SK-N-MC (cell line): Measurements from ENCODE around the gene BABAM2.

Experiments used
- EZH2 ChIP-seq: fragments of 200-600 bp; sonication (generic); IDR thresholded peaks from one replicate; pipeline ENCODE4 v1.6.1; 2017; ENCODE audit warnings: antibody characterized with exemption
- FOXP2 ChIP-seq: optimal IDR thresholded peaks from 2 replicates; pipeline ENCODE3; 2011; ENCODE audit warnings: mild to moderate bottlenecking, moderate library complexity; ENCODE audit not compliant: insufficient read depth; ENCODE audit errors: extremely low read length, control extremely low read depth
- POLR2AphosphoS5 ChIP-seq: IDR thresholded peaks from 2 replicates; pipeline ENCODE4 v1.6.1; 2012; ENCODE audit warnings: mild to moderate bottlenecking, low read depth, low read length, borderline replicate concordance

DNA sequence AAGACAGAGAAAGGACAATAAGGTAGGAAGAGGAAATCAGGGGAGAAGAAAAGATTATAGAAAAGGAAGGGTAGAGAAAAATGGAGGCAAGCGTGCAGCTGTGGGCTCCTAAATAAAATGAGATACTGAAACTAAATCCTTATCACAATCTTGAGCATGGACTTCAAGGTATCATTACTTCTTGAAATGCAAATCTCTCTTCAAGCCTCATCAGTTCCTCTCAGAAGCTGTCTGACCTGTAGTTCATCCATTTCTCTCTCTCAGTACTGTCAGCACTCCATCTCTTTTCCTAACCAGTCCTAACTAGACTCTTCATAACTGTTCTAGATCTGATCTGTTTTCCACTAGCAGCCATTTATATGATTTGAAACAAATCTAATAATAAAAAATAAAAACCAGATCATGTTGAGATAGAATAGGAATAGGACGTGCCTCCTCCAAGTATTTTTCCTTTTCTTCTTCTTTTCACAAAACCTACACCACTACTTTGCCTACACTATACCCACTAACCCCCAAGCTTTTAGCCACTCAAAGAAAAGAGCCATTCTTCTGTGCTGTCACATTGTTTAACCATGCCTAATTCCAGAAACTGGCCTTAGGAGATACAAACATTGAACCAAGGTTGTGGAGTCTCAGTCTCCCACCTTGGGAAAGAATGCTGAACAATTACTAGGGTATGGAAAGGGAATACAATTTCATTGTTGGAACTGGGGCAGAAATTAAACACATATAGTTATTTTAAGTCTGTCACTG, 21.1 kb downstream of the BABAM2 start:
- no peak for TF ChIP-seq POLR2AphosphoS5
- no peak for TF ChIP-seq FOXP2
- TF ChIP-seq EZH2: no peak
